Thoracic aorta (tissue), 2 donors: ENCODE measurements around the gene KIF23. TPM values are rescaled to one million over a fixed set of nuclear protein-coding genes. Genes with fewer than 3 reads are reported as not detected.

ENCODE experiments used
- ATAC-seq: fragments of 150-250 bp; one replicate; pipeline ENCODE4 v1.8.0; 2017; ENCODE audit warnings: low read depth; ENCODE audit not compliant: insufficient number of reproducible peaks, low FRiP score
- DNase-seq: peaks from one replicate; pipeline ENCODE4 v3.0.0-alpha.2; 2020; ENCODE audit warnings: low spot score
- H3K27ac ChIP-seq, 2 donors: fragments of 200-600 bp; sonication (generic); 1 replicate in 1 of 2; 2 replicates in 1 of 2; pipeline ENCODE4 v1.5.1; 2016; ENCODE audit warnings: mild to moderate bottlenecking in 2 of 2, moderate library complexity in 2 of 2
- H3K27me3 ChIP-seq: fragments of 200-600 bp; sonication (generic); replicated peaks from 2 replicates; pipeline ENCODE4 v1.6.0; 2016; ENCODE audit warnings: mild to moderate bottlenecking; ENCODE audit not compliant: insufficient read depth
- H3K36me3 ChIP-seq: fragments of 200-600 bp; sonication (generic); one replicate; pipeline ENCODE4 v1.5.1; 2016
- H3K4me1 ChIP-seq, 2 donors: fragments of 200-600 bp; sonication (generic); 1 replicate in 1 of 2; 2 replicates in 1 of 2; pipeline versions ENCODE4 v1.5.1 to v1.6.0; 2016; ENCODE audit warnings: low read depth in 2 of 2, mild to moderate bottlenecking in 1 of 2; ENCODE audit not compliant: control insufficient read depth in 1 of 2
- H3K4me3 ChIP-seq: fragments of 200-600 bp; sonication (generic); 2 replicates; pipeline ENCODE4 v1.5.1; 2016; ENCODE audit warnings: mild to moderate bottlenecking
- H3K9me3 ChIP-seq: fragments of 200-600 bp; sonication (generic); 2 replicates; pipeline ENCODE4 v1.5.1; 2016
- total RNA-seq, 2 donors: library from RNA; depleted of rRNA; stranded (reverse); fragments of >200 nt; gene quantifications; one replicate each; pipeline versions ENCODE4 v1.1.0 to v1.2.3, GENCODE V29; 2016
- TF ChIP-seq, protein P1 (sequence below): fragments of 200-600 bp; sonication (generic); IDR thresholded peaks from one replicate; pipeline ENCODE4 v1.5.1; 2019; ENCODE audit warnings: antibody characterized with exemption

KIF23 gene
- total RNA-seq, 2 donors from 2014 or later = 9.8 to 20.6 TPM

DNA sequence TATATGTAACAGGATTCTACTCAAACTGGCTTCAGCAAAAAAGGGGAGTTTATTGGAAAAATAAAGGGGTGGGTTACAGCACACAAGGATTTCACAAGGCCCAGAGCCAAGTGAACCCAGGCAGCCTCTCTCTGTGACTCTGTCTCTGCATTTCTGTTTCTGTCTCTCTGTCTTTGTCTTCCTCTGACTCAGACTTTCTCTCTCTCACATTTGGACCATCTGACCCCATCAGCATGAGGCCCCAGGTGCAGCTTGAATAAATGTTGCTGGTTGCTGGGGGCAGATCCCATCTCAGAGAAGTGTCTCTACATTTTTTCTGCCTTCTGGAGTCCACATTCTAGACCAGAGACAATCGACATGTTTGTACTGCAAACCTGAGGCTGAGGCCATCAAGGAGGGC, 83.5 kb downstream of the KIF23 start:
- DNase-seq (no peak), ATAC-seq (no peak)
- no peak overlapping the region for H3K4me3 ChIP-seq
- H3K9me3 ChIP-seq = no peaks in the 10 kb centered on the region
- H3K4me1 ChIP-seq = no peaks in the 10 kb centered on the region
- TF ChIP-seq, protein P1, sequence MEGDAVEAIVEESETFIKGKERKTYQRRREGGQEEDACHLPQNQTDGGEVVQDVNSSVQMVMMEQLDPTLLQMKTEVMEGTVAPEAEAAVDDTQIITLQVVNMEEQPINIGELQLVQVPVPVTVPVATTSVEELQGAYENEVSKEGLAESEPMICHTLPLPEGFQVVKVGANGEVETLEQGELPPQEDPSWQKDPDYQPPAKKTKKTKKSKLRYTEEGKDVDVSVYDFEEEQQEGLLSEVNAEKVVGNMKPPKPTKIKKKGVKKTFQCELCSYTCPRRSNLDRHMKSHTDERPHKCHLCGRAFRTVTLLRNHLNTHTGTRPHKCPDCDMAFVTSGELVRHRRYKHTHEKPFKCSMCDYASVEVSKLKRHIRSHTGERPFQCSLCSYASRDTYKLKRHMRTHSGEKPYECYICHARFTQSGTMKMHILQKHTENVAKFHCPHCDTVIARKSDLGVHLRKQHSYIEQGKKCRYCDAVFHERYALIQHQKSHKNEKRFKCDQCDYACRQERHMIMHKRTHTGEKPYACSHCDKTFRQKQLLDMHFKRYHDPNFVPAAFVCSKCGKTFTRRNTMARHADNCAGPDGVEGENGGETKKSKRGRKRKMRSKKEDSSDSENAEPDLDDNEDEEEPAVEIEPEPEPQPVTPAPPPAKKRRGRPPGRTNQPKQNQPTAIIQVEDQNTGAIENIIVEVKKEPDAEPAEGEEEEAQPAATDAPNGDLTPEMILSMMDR = no peak
- no peaks in the 10 kb centered on the region for H3K27me3 ChIP-seq
- no peaks in the 10 kb centered on the region for H3K36me3 ChIP-seq
- H3K27ac ChIP-seq = no peak overlapping the region

Other genes starting within 250 kb of the KIF23 start
- gene PAQR5, start 115.4 kb upstream of the KIF23 start, total RNA-seq = 1 to 10 TPM; 1.2 to 6.1 TPM
- 100 to 1,000 TPM; 444 to 515 TPM for gene RPLP1, start 38.5 kb downstream of the KIF23 start, total RNA-seq